ENCODE data around the gene WIPF3.

GRCh38 chr7:29780346-29780745 is 26.0 kb upstream of the WIPF3 start:
- TF ChIP-seq CTCF (IDR thresholded peaks at IDR 0.05 in 2 of 3, conservative IDR thresholded peaks at IDR 0.05 in 1 of 3; ENCODE audit: control insufficient read depth in 2 of 3, extremely low read depth in 1 of 3, insufficient read depth in 1 of 3, low read depth in 3 of 3, low read length in 3 of 3) (no peak), BMI1 (IDR thresholded peaks at IDR 0.05; ENCODE audit: borderline replicate concordance) (no peak), GABPA (IDR thresholded peaks at IDR 0.05; ENCODE audit: low read depth) (no peak), RELB (IDR thresholded peaks at IDR 0.05; ENCODE audit: low read depth) (no peak), FOXM1 (IDR thresholded peaks at IDR 0.05; ENCODE audit: low read depth, low read length) (no peak), ETV6 (conservative IDR thresholded peaks at IDR 0.05 in 1 of 2, IDR thresholded peaks at IDR 0.05 in 1 of 2; ENCODE audit: borderline replicate concordance in 1 of 2, low read depth in 1 of 2) (no peak), CREB1 (IDR thresholded peaks at IDR 0.05; ENCODE audit: low read depth) (no peak), POLR2A (IDR thresholded peaks at IDR 0.05; ENCODE audit: low read depth, low read length) (no peak), EP300 (IDR thresholded peaks at IDR 0.05; ENCODE audit: borderline replicate concordance in 1 of 2, control insufficient read depth in 1 of 2, low read depth in 2 of 2, low read length in 2 of 2) (no peak), EZH2 (IDR thresholded peaks at IDR 0.05; ENCODE audit: borderline replicate concordance, control insufficient read depth, low read depth, low read length) (no peak), ESRRA (IDR thresholded peaks at IDR 0.05; ENCODE audit: low read length) (no peak), ZNF24 (IDR thresholded peaks at IDR 0.05) (no peak)

Data from GM12878 (cell line).